Keratinocyte (primary cell): ENCODE measurements around the gene TTC9.

Experiments
- EZH2 ChIP-seq: IDR thresholded peaks from one replicate; pipeline ENCODE4 v1.6.1; 2012; ENCODE audit warnings: inconsistent platforms, mild to moderate bottlenecking, low read length, moderate library complexity
- TF ChIP-seq, protein P1 (sequence below), 3 experiments: IDR thresholded peaks in 1 of 3; conservative IDR thresholded peaks in 1 of 3; optimal IDR thresholded peaks in 1 of 3; 2 replicates in 2 of 3; 3 replicates in 1 of 3; pipeline versions ENCODE3 to v1.5.1; 2011; ENCODE audit warnings: low read length in 3 of 3, mild to moderate bottlenecking in 3 of 3, moderate library complexity in 2 of 3, control low read depth in 1 of 3, inconsistent platforms in 1 of 3; ENCODE audit not compliant: insufficient read depth in 2 of 3; ENCODE audit errors: extremely low read depth in 1 of 3

DNA sequence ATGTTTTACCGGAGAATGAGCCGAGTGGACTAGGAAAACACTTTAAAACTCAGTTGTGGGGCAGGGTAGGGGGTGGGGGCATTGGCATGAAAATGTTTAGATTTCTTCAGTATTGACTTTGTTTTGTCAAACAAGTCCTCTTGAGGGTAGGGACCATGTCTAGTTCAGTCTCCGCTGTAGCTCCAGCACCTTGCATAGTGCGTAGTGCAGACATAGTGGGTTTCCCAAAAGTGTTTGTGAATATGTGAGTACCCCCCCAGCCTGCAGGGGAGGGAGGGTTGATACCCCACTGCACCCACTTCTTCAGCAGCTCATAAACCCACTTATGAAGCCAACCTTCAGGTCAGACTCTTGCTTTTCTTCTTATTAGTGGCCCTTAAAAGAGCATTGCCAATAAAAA is 71.4 kb downstream of the TTC9 start:
- TF ChIP-seq, protein P1, sequence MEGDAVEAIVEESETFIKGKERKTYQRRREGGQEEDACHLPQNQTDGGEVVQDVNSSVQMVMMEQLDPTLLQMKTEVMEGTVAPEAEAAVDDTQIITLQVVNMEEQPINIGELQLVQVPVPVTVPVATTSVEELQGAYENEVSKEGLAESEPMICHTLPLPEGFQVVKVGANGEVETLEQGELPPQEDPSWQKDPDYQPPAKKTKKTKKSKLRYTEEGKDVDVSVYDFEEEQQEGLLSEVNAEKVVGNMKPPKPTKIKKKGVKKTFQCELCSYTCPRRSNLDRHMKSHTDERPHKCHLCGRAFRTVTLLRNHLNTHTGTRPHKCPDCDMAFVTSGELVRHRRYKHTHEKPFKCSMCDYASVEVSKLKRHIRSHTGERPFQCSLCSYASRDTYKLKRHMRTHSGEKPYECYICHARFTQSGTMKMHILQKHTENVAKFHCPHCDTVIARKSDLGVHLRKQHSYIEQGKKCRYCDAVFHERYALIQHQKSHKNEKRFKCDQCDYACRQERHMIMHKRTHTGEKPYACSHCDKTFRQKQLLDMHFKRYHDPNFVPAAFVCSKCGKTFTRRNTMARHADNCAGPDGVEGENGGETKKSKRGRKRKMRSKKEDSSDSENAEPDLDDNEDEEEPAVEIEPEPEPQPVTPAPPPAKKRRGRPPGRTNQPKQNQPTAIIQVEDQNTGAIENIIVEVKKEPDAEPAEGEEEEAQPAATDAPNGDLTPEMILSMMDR (optimal IDR thresholded peaks at IDR 0.05 in 1 of 3, IDR thresholded peaks at IDR 0.05 in 1 of 3, conservative IDR thresholded peaks at IDR 0.05 in 1 of 3; ENCODE audit: extremely low read depth in 1 of 3, insufficient read depth in 2 of 3, low read length in 3 of 3), result no peak
- no peak for TF ChIP-seq EZH2
